Measurements from ENCODE around the gene ZNF827.
"Not testable (repeated sequence)": the region's sequence is repeated elsewhere in the genome, so short reads cannot be mapped to it uniquely, and the experiment has no call there.

GRCh38 chr4:145832384-145832783, 106.2 kb downstream of the ZNF827 start:
- not testable (repeated sequence) for TF ChIP-seq CTCF (optimal IDR thresholded peaks at IDR 0.05 in 1 of 3, IDR thresholded peaks at IDR 0.05 in 1 of 3, conservative IDR thresholded peaks at IDR 0.05 in 1 of 3; ENCODE audit: extremely low read depth in 1 of 3, insufficient read depth in 2 of 3, low read length in 3 of 3); EZH2 (IDR thresholded peaks at IDR 0.05; ENCODE audit: low read length)
